H1 (cell line): ENCODE measurements around the gene CCDC141. TPM values are rescaled to one million over a fixed set of nuclear protein-coding genes. Genes with fewer than 3 reads are reported as not detected.

Experiments
- CBX5 ChIP-seq: fragments of 300-800, 300-1000 bp; sonication (generic); IDR thresholded peaks from 2 replicates; pipeline ENCODE4 v1.7.1; 2016; ENCODE audit warnings: antibody characterized with exemption, low read length, low read depth
- CHD2 ChIP-seq: IDR thresholded peaks from 2 replicates; pipeline ENCODE4 v1.6.1; 2012; ENCODE audit warnings: low read length, improper control_type of control experiment
- POLR2AphosphoS5 ChIP-seq: IDR thresholded peaks from 2 replicates; pipeline ENCODE4 v1.6.1; 2011; ENCODE audit warnings: low read depth, low read length
- SIN3A ChIP-seq, 2 experiments: IDR thresholded peaks in 1 of 2; conservative IDR thresholded peaks in 1 of 2; 2 replicates each; pipeline ENCODE4 v1.6.1; 2011 to 2012; ENCODE audit warnings: low read length in 2 of 2, improper control_type of control experiment in 1 of 2, low read depth in 1 of 2, mild to moderate bottlenecking in 1 of 2
- SRF ChIP-seq: IDR thresholded peaks from 2 replicates; pipeline ENCODE4 v1.6.1; 2011; ENCODE audit warnings: mild to moderate bottlenecking, low read depth, low read length, moderate library complexity
- polyA plus RNA-seq, 7 experiments: library from polyadenylated mRNA; depleted of rRNA in 3 of 7; stranded (reverse) in 5 of 7; unstranded in 2 of 7; fragments of >200 nt in 5 of 7; fragments of 200-250 nt in 2 of 7; gene quantifications; 1 replicate in 5 of 7; 2 replicates in 1 of 7; 4 replicates in 1 of 7; pipeline versions ENCODE4 v1.2.1 to v1.2.3, GENCODE V29; 2011 to 2013; ENCODE audit warnings: missing spikeins in 2 of 7, mixed read lengths in 2 of 7
- total RNA-seq: library from RNA; stranded (reverse); fragmentation: NEBNext Ultra II Directional; extraction: Animal tissue kit (Norgen Biotek cat#: 25700); gene quantifications from 2 replicates; pipeline ENCODE4 v1.2.1, GENCODE V29; 2021

The CCDC141 gene
- total and polyA plus RNA-seq, 2 of the 8 experiments (the other 6 are each of a cell fraction or from before 2014, with no cell fraction given): 0.56 to 21.6 TPM

DNA sequence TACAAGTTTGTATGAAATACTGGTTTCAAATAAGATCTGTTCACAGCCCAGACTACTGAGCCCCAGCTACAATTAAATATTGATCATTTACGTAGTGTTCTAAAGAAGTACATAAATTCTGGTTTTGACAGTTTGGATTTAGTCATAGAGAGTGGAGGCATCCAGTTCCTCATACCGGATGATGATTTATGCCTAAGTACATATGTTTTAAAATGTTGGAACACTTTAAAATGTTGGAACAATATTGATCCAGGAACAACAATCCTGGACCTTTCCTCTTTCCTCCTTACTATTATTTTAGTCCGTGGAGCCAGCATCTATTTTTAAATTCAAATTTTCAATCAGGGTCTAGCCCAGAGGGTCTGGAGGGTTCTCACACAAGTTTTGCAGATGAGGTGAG, 220.0 kb downstream of the CCDC141 start (continued):
- TF ChIP-seq SIN3A (conservative IDR thresholded peaks at IDR 0.05 in 1 of 2, IDR thresholded peaks at IDR 0.05 in 1 of 2; ENCODE audit: low read depth in 1 of 2, low read length in 2 of 2) (no peak), SRF (no peak), CBX5 (no peak), CHD2 (no peak), POLR2AphosphoS5 (no peak)
